Endothelial cell of umbilical vein (primary cell): ENCODE results near the gene PTGFRN. TPM values are rescaled to one million over a fixed set of nuclear protein-coding genes. Genes with fewer than 3 reads are reported as not detected.

ENCODE experiments used
- BruUV-seq: library from RNA; stranded (reverse); fragments of 400-500 nt; replicated peaks from 2 replicates; lab custom pipeline; 2021; lab: Mats Ljungman, UMichigan
- CTCF ChIA-PET: fragments of 300-600, 350-600 bp; sonication (Branson Sonifier 250); formaldehyde crosslinking; loops from one replicate; lab custom pipeline; 2021; ENCODE audit warnings: antibody characterized with exemption, inconsistent platforms; lab: Charles Lee
- POLR2A ChIA-PET: fragments of 300-600, 350-600 bp; sonication (Branson Sonifier 250); formaldehyde crosslinking; loops from one replicate; lab custom pipeline; 2021; ENCODE audit warnings: antibody characterized with exemption, inconsistent platforms; lab: Charles Lee
- DNase-seq: peaks from one replicate; pipeline ENCODE4 v3.0.0-alpha.2; 2011; ENCODE audit warnings: low read depth, low spot score
- FAIRE-seq: peaks from 2 replicates; lab custom pipeline; 2011; peaks lifted over from hg19 to GRCh38; lab: Jason Lieb, UNC
- H2AFZ ChIP-seq: 2 replicates; pipeline ENCODE4 v1.6.0; 2012; ENCODE audit warnings: low read depth, low read length, control low read depth, inconsistent platforms
- H3K27ac ChIP-seq: 2 replicates; pipeline ENCODE4 v1.5.1; 2011; ENCODE audit warnings: low read depth, mild to moderate bottlenecking, control low read depth, low read length, moderate library complexity; ENCODE audit not compliant: insufficient read depth
- H3K27me3 ChIP-seq, 2 experiments: 2 replicates each; pipeline versions ENCODE4 v1.6.0 to v1.6.1; 2011; ENCODE audit warnings: low read length in 2 of 2, mixed read lengths in 1 of 2; ENCODE audit not compliant: control insufficient read depth in 2 of 2, insufficient read depth in 2 of 2
- H3K36me3 ChIP-seq, 2 experiments: 2 replicates in 1 of 2; 3 replicates in 1 of 2; pipeline ENCODE4 v1.5.1; 2011; ENCODE audit warnings: low read length in 2 of 2, mild to moderate bottlenecking in 1 of 2, moderate library complexity in 1 of 2; ENCODE audit not compliant: control insufficient read depth in 2 of 2, insufficient read depth in 2 of 2; ENCODE audit errors: extremely low read depth in 1 of 2
- H3K4me1 ChIP-seq: 3 replicates; pipeline ENCODE4 v1.5.1; 2011; ENCODE audit warnings: mild to moderate bottlenecking, low read length; ENCODE audit not compliant: control insufficient read depth, insufficient read depth; ENCODE audit errors: extremely low read depth
- H3K4me2 ChIP-seq: 2 replicates; pipeline ENCODE4 v1.6.1; 2011; ENCODE audit warnings: low read length, control low read depth, mixed read lengths; ENCODE audit not compliant: insufficient read depth
- H3K4me3 ChIP-seq, 3 experiments: fragments of 200-600 bp in 1 of 3; sonication (generic), shearing (Covaris generic) in 1 of 3; replicated peaks in 1 of 3; 2 replicates each; pipeline ENCODE4 v1.5.1; 2011 to 2016; ENCODE audit warnings: control low read depth in 3 of 3, low read length in 3 of 3, mild to moderate bottlenecking in 2 of 3, inconsistent platforms in 1 of 3, low read depth in 1 of 3, moderate library complexity in 1 of 3; ENCODE audit not compliant: insufficient read depth in 1 of 3
- H3K79me2 ChIP-seq: 2 replicates; pipeline ENCODE4 v1.6.0; 2012; ENCODE audit warnings: low read length, inconsistent platforms; ENCODE audit not compliant: control insufficient read depth, insufficient read depth
- H3K9ac ChIP-seq: replicated peaks from 2 replicates; pipeline ENCODE3; 2011; ENCODE audit warnings: low read length, control low read depth; ENCODE audit not compliant: insufficient read depth; ENCODE audit errors: extremely low read depth
- H3K9me1 ChIP-seq: replicated peaks from 3 replicates; pipeline ENCODE4 v1.6.0; 2011; ENCODE audit warnings: mild to moderate bottlenecking, low read length; ENCODE audit not compliant: control insufficient read depth, insufficient read depth; ENCODE audit errors: extremely low read depth
- H3K9me3 ChIP-seq: replicated peaks from 2 replicates; pipeline ENCODE4 v1.5.1; 2012; ENCODE audit warnings: low read length, inconsistent platforms; ENCODE audit not compliant: control insufficient read depth, insufficient read depth
- H4K20me1 ChIP-seq: replicated peaks from 2 replicates; pipeline ENCODE3; 2011; ENCODE audit warnings: mild to moderate bottlenecking, low read length; ENCODE audit not compliant: control insufficient read depth, insufficient read depth; ENCODE audit errors: extremely low read depth
- CTCF ChIP-seq, 2 donors: IDR thresholded peaks; 1 replicate in 1 of 2; 2 replicates in 1 of 2; pipeline ENCODE4 v1.5.1; 2011; ENCODE audit warnings: low read length in 2 of 2, mild to moderate bottlenecking in 2 of 2, moderate library complexity in 2 of 2, control low read depth in 1 of 2, inconsistent platforms in 1 of 2, low read depth in 1 of 2; ENCODE audit not compliant: insufficient read depth in 1 of 2; ENCODE audit errors: extremely low read depth in 1 of 2
- EZH2 ChIP-seq: IDR thresholded peaks from 2 replicates; pipeline ENCODE4 v1.6.1; 2012; ENCODE audit warnings: borderline replicate concordance, low read depth, mild to moderate bottlenecking, moderate library complexity, low read length, inconsistent platforms; ENCODE audit not compliant: severe bottlenecking
- FOS ChIP-seq: IDR thresholded peaks from 2 replicates; pipeline ENCODE4 v1.6.1; 2011; ENCODE audit warnings: mild to moderate bottlenecking, low read length, moderate library complexity, borderline replicate concordance; ENCODE audit not compliant: insufficient read depth
- GATA2 ChIP-seq: IDR thresholded peaks from 2 replicates; pipeline ENCODE4 v1.7.0; 2011; ENCODE audit warnings: low read depth, mild to moderate bottlenecking, moderate library complexity, mixed read lengths, low read length; ENCODE audit not compliant: insufficient read length, insufficient read depth
- JUN ChIP-seq: IDR thresholded peaks from 2 replicates; pipeline ENCODE4 v1.6.1; 2011; ENCODE audit warnings: borderline replicate concordance, low read depth; ENCODE audit not compliant: insufficient read length, insufficient read depth
- MYC ChIP-seq: IDR thresholded peaks from one replicate; pipeline ENCODE4 v1.6.1; 2011; ENCODE audit warnings: mild to moderate bottlenecking, low read depth, low read length
- POLR2AphosphoS5 ChIP-seq: IDR thresholded peaks from 2 replicates; pipeline ENCODE4 v1.6.1; 2012; ENCODE audit warnings: low read depth, mild to moderate bottlenecking, control low read depth, low read length, moderate library complexity; ENCODE audit not compliant: insufficient read depth
- dilution Hi-C: fragments of 300-500 bp; cut with MboI; formaldehyde crosslinking; loops from one replicate; pipeline ENCODE4 v1.15.0; 2019; ENCODE audit warnings: low sequenced_read_pairs; ENCODE audit not compliant: extremely low pct_ligation_motif_present
- intact Hi-C: fragments of 100-400 bp; cut with micrococcal nuclease; formaldehyde crosslinking; loops from one replicate; pipeline ENCODE4 v1.10.0; 2022
- polyA plus RNA-seq, 4 experiments: library from polyadenylated mRNA; depleted of rRNA in 3 of 4; stranded (reverse) in 3 of 4; unstranded in 1 of 4; fragments of >200 nt; gene quantifications; 2 replicates each; pipeline versions ENCODE4 v1.2.1 to v1.2.3, GENCODE V29; 2011 to 2012; ENCODE audit warnings: missing spikeins in 1 of 4
- total RNA-seq: library from RNA; stranded (reverse); gene quantifications from 2 replicates; pipeline ENCODE4 v1.2.3, GENCODE V29; 2021
- TF ChIP-seq, protein P1 (sequence below): IDR thresholded peaks from 2 replicates; pipeline ENCODE4 v1.6.1; 2011; ENCODE audit not compliant: insufficient read depth, insufficient read length

Gene PTGFRN
- total and polyA plus RNA-seq, 2 donors (not counting 3 experiments of a cell fraction or from before 2014, with no cell fraction given): 39.6 to 60.7 TPM

GRCh38 chr1:116900471-116901365 is 9.0 kb upstream of the PTGFRN start:
- ChIA-PET POLR2A (no interaction called here), CTCF (interaction anchor here (0.6 kb wide), 1 partner anchor 163 kb away, joined by 3 read pairs; no protein-coding TSS in a partner anchor)
- TF ChIP-seq CTCF (IDR thresholded peaks at IDR 0.05; ENCODE audit: extremely low read depth in 1 of 2, insufficient read depth in 1 of 2, low read depth in 1 of 2, low read length in 2 of 2) (no peak), POLR2AphosphoS5 (no peak), EZH2 (no peak), FOS (no peak), MYC (no peak), JUN (no peak), GATA2 (no peak)
- TF ChIP-seq, protein P1, sequence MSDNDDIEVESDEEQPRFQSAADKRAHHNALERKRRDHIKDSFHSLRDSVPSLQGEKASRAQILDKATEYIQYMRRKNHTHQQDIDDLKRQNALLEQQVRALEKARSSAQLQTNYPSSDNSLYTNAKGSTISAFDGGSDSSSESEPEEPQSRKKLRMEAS: no peak
- H3K4me2 ChIP-seq: no peak overlapping the region
- H3K79me2 ChIP-seq: no peaks in the 10 kb centered on the region
- no peaks in the 10 kb centered on the region for H3K4me1 ChIP-seq
- no peak overlapping the region for H3K4me3 ChIP-seq
- H3K9me1 ChIP-seq: no peaks in the 10 kb centered on the region
- DNase-seq: no peak
- H3K27me3 ChIP-seq: peaks cover 12 to 17% of the 10 kb centered on the region in 2 experiments
- no TSS peak for BruUV-seq
- FAIRE-seq: no peak
- no peaks in the 10 kb centered on the region for H3K36me3 ChIP-seq
- no peaks in the 10 kb centered on the region for H4K20me1 ChIP-seq
- H3K9ac ChIP-seq: no peak overlapping the region
- dilution Hi-C loops (no loop called here), intact Hi-C loops (no loop called here)
- H2AFZ ChIP-seq: no peak overlapping the region
- H3K27ac ChIP-seq: no peak overlapping the region
- H3K9me3 ChIP-seq: no peaks in the 10 kb centered on the region
